GM12873 (cell line): Measurements from ENCODE around the gene CD72.

Source experiments
- CTCF ChIP-seq: IDR thresholded peaks from 2 replicates; pipeline ENCODE4 v1.5.1; 2012; ENCODE audit warnings: low read depth, mild to moderate bottlenecking, moderate library complexity, low read length, control low read depth; ENCODE audit not compliant: insufficient read depth; ENCODE audit errors: missing control alignments

The CD72 gene

GRCh38 chr9:35646533-35647265 lies 28.5 kb upstream of the CD72 start:
- peak; percentile 95 for TF ChIP-seq CTCF

GRCh38 chr9:35646153-35646532 lies 27.9 kb upstream of the CD72 start:
- TF ChIP-seq CTCF, result no peak

- TF ChIP-seq CTCF, result no peak
Measured at GRCh38 chr9:35643046-35643445, 24.8 kb upstream of the CD72 start.

GRCh38 chr9:35639631-35640030 lies 21.4 kb upstream of the CD72 start:
- no peak for TF ChIP-seq CTCF

- TF ChIP-seq CTCF, result no peak
Measured at GRCh38 chr9:35636135-35636876, 18.1 kb upstream of the CD72 start.

- TF ChIP-seq CTCF, result no peak
Measured at GRCh38 chr9:35635730-35636129, 17.5 kb upstream of the CD72 start.

GRCh38 chr9:35629597-35629996 lies 11.4 kb upstream of the CD72 start:
- no peak for TF ChIP-seq CTCF
